Liver (tissue), 3 donors: ENCODE data around the gene TM4SF5.

Source experiments
- EGR1 ChIP-seq, 2 donors: IDR thresholded peaks; 2 replicates each; pipeline ENCODE4 v1.6.1; 2016 to 2018; ENCODE audit warnings: antibody characterized with exemption in 2 of 2, low read depth in 2 of 2
- RAD21 ChIP-seq, 2 donors: IDR thresholded peaks; 2 replicates each; pipeline ENCODE4 v1.6.1; 2016; ENCODE audit warnings: antibody characterized with exemption in 2 of 2, mild to moderate bottlenecking in 2 of 2
- SP1 ChIP-seq: IDR thresholded peaks from 2 replicates; pipeline ENCODE4 v1.6.1; 2018; ENCODE audit warnings: antibody characterized with exemption, mild to moderate bottlenecking
- TF ChIP-seq, protein P1 (sequence below): IDR thresholded peaks from 2 replicates; pipeline ENCODE4 v1.6.1; 2016; ENCODE audit warnings: antibody characterized with exemption
- TF ChIP-seq, protein P2 (sequence below): fragments of 150-350 bp; IDR thresholded peaks from 2 replicates; pipeline ENCODE4 v1.5.1; 2017; ENCODE audit warnings: improper control_type of control experiment, low read depth, low read length; ENCODE audit not compliant: missing input control
- donor health status: healthy.
- donor health status: healthy.

DNA sequence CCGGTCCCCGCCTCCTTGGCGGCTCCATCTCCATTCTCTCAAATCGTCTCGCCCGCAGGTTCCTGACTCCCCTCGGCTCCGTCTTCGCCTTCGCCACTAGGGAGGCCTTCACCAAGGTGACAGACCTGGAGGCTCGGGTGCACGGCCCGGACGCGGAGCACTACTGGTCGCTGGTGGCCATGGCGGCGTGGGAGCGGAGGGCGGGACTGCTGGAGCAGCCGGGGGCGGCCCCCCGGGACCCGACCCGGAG, 17.9 kb downstream of the TM4SF5 start:
- no peak for TF ChIP-seq RAD21 (IDR thresholded peaks at IDR 0.05)
- no peak for TF ChIP-seq SP1
- TF ChIP-seq EGR1 (IDR thresholded peaks at IDR 0.05; ENCODE audit: low read depth in 2 of 2): no peak
- TF ChIP-seq, protein P1, sequence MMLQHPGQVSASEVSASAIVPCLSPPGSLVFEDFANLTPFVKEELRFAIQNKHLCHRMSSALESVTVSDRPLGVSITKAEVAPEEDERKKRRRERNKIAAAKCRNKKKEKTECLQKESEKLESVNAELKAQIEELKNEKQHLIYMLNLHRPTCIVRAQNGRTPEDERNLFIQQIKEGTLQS: no peak
- TF ChIP-seq, protein P2, sequence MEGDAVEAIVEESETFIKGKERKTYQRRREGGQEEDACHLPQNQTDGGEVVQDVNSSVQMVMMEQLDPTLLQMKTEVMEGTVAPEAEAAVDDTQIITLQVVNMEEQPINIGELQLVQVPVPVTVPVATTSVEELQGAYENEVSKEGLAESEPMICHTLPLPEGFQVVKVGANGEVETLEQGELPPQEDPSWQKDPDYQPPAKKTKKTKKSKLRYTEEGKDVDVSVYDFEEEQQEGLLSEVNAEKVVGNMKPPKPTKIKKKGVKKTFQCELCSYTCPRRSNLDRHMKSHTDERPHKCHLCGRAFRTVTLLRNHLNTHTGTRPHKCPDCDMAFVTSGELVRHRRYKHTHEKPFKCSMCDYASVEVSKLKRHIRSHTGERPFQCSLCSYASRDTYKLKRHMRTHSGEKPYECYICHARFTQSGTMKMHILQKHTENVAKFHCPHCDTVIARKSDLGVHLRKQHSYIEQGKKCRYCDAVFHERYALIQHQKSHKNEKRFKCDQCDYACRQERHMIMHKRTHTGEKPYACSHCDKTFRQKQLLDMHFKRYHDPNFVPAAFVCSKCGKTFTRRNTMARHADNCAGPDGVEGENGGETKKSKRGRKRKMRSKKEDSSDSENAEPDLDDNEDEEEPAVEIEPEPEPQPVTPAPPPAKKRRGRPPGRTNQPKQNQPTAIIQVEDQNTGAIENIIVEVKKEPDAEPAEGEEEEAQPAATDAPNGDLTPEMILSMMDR: no peak
